HepG2 (cell line): ENCODE results near the gene MBNL3. TPM values are rescaled to one million over a fixed set of nuclear protein-coding genes. Genes with fewer than 3 reads are reported as not detected.
A peak's percentile ranks its signal among the peaks of the same experiment; 100 is the strongest.

Experiments used
- ATAC-seq: fragments of 200-7000 bp; cut with Tn5 transposase; 3 replicates; pipeline ENCODE4 v1.9.1; 2020; ENCODE audit warnings: mild to moderate bottlenecking, moderate library complexity
- BruUV-seq: library from RNA; stranded (reverse); fragments of 400-500 nt; replicated peaks from 2 replicates; lab custom pipeline; 2021; lab: Mats Ljungman, UMichigan
- CTCF ChIA-PET: fragments of 300-600 bp; formaldehyde crosslinking; extraction: SDS; loops from one replicate; lab custom pipeline; 2021; ENCODE audit warnings: low total read pairs, inconsistent platforms, low intra/inter-chr PET ratio; lab: Yijun Ruan, JAX
- POLR2A ChIA-PET: fragments of 350-600 bp; sonication (Branson Sonifier 250); formaldehyde crosslinking; loops from one replicate; lab custom pipeline; 2020; ENCODE audit warnings: antibody characterized with exemption, inconsistent platforms; lab: Yijun Ruan, JAX
- DNase-seq: peaks from one replicate; pipeline ENCODE4 v3.0.0-alpha.2; 2015; ENCODE audit warnings: low spot score
- FAIRE-seq: peaks from 3 replicates; lab custom pipeline; 2011; peaks lifted over from hg19 to GRCh38; lab: Jason Lieb, UNC
- H2AFZ ChIP-seq: one replicate; pipeline ENCODE4 v1.6.1; 2011; ENCODE audit warnings: low read length, inconsistent platforms
- H3K27ac ChIP-seq: fragments of 300-600 bp; 3 replicates; pipeline ENCODE4 v1.8.0; 2011; ENCODE audit warnings: mixed run types, mild to moderate bottlenecking, mixed read lengths, low read length, inconsistent platforms; ENCODE audit not compliant: insufficient read depth; ENCODE audit errors: extremely low read length
- H3K27me3 ChIP-seq, 2 experiments: fragments of 200-600 bp in 1 of 2; 2 replicates in 1 of 2; 3 replicates in 1 of 2; pipeline versions ENCODE4 v1.6.0 to v1.8.0; 2011; ENCODE audit warnings: low read length in 2 of 2, mild to moderate bottlenecking in 2 of 2, moderate library complexity in 2 of 2, inconsistent platforms in 1 of 2; ENCODE audit not compliant: insufficient read depth in 2 of 2, control insufficient read depth in 1 of 2
- H3K36me3 ChIP-seq, 2 experiments: fragments of 200-600 bp in 1 of 2; replicated peaks in 1 of 2; 2 replicates in 1 of 2; 3 replicates in 1 of 2; pipeline versions ENCODE4 v1.5.1 to v1.8.0; 2011; ENCODE audit warnings: low read length in 2 of 2, inconsistent platforms in 1 of 2; ENCODE audit not compliant: insufficient read depth in 2 of 2, control insufficient read depth in 1 of 2
- H3K4me1 ChIP-seq: 2 replicates; pipeline ENCODE4 v1.5.1; 2012; ENCODE audit warnings: low read length, inconsistent platforms; ENCODE audit not compliant: insufficient read depth
- H3K4me2 ChIP-seq: 2 replicates; pipeline ENCODE4 v1.6.0; 2011; ENCODE audit warnings: low read depth, low read length, inconsistent platforms
- H3K4me3 ChIP-seq, 3 experiments: fragments of 200-600 bp in 1 of 3; sonication (generic), shearing (Covaris generic) in 1 of 3; replicated peaks in 1 of 3; 2 replicates each; pipeline ENCODE4 v1.5.1; 2011 to 2016; ENCODE audit warnings: low read length in 3 of 3, inconsistent platforms in 2 of 3, low read depth in 2 of 3, mild to moderate bottlenecking in 2 of 3, control low read depth in 1 of 3, mixed read lengths in 1 of 3; ENCODE audit not compliant: insufficient read depth in 1 of 3
- H3K79me2 ChIP-seq: one replicate; pipeline ENCODE4 v1.6.1; 2011; ENCODE audit warnings: low read length, inconsistent platforms; ENCODE audit not compliant: insufficient read depth
- H3K9ac ChIP-seq: 2 replicates; pipeline ENCODE4 v1.6.0; 2011; ENCODE audit warnings: mild to moderate bottlenecking, low read depth, low read length, inconsistent platforms; ENCODE audit not compliant: insufficient read depth
- H3K9me3 ChIP-seq: 2 replicates; pipeline ENCODE4 v1.5.1; 2012; ENCODE audit warnings: mild to moderate bottlenecking, low read length
- H4K20me1 ChIP-seq: 2 replicates; pipeline ENCODE4 v1.6.0; 2011; ENCODE audit warnings: inconsistent platforms, mild to moderate bottlenecking, low read length, moderate library complexity; ENCODE audit not compliant: insufficient read depth
- ATF4 ChIP-seq, 2 experiments: fragments of 450-650 bp in 1 of 2; sonication (generic) in 1 of 2; formaldehyde crosslinking; IDR thresholded peaks; 2 replicates each; pipeline versions ENCODE4 v1.5.0 to v1.8.0; 2020 to 2022; ENCODE audit warnings: mild to moderate bottlenecking in 1 of 2, missing genetic modification reagents in 1 of 2
- CREM ChIP-seq, 2 experiments: sonication (generic) in 1 of 2; formaldehyde crosslinking in 1 of 2; IDR thresholded peaks; 2 replicates each; pipeline versions ENCODE4 v1.4.0 to v1.6.1; 2016 to 2020; ENCODE audit warnings: antibody characterized with exemption in 1 of 2, mild to moderate bottlenecking in 1 of 2, missing genetic modification reagents in 1 of 2
- EP300 ChIP-seq, 3 experiments: sonication (generic) in 1 of 3; formaldehyde crosslinking in 1 of 3; IDR thresholded peaks; 2 replicates each; pipeline versions ENCODE4 v1.5.1 to v1.6.1; 2011 to 2020; ENCODE audit warnings: low read depth in 2 of 3, low read length in 2 of 3, borderline replicate concordance in 1 of 3, improper control_type of control experiment in 1 of 3, mild to moderate bottlenecking in 1 of 3, missing genetic modification reagents in 1 of 3, moderate library complexity in 1 of 3
- HES4 ChIP-seq: sonication (generic); formaldehyde crosslinking; IDR thresholded peaks from 2 replicates; pipeline ENCODE4 v1.9.0; 2021; ENCODE audit warnings: mild to moderate bottlenecking, missing genetic modification reagents, borderline replicate concordance
- MEIS1 ChIP-seq: sonication (generic); formaldehyde crosslinking; IDR thresholded peaks from 2 replicates; pipeline ENCODE4 v1.9.0; 2021; ENCODE audit warnings: mild to moderate bottlenecking, missing genetic modification reagents, moderate library complexity, borderline replicate concordance
- NAIF1 ChIP-seq: sonication (generic); formaldehyde crosslinking; IDR thresholded peaks from 2 replicates; pipeline ENCODE4 v1.5.0; 2020; ENCODE audit warnings: mild to moderate bottlenecking, missing genetic modification reagents, borderline replicate concordance
- NCOA2 ChIP-seq: sonication (generic); formaldehyde crosslinking; IDR thresholded peaks from 2 replicates; pipeline ENCODE4 v1.8.0; 2022; ENCODE audit warnings: inconsistent platforms
- PCBP1 ChIP-seq: fragments of 200-400 bp; formaldehyde crosslinking; IDR thresholded peaks from 2 replicates; pipeline ENCODE4 v1.6.1; 2017; ENCODE audit warnings: mild to moderate bottlenecking, low read depth, low read length, borderline replicate concordance
- TBX2 ChIP-seq: sonication (generic); formaldehyde crosslinking; IDR thresholded peaks from 2 replicates; pipeline ENCODE4 v1.5.0; 2020; ENCODE audit warnings: missing genetic modification reagents, mild to moderate bottlenecking, borderline replicate concordance
- TP53 ChIP-seq: sonication (generic); formaldehyde crosslinking; conservative IDR thresholded peaks from 2 replicates; pipeline ENCODE4 v1.4.0; 2020; ENCODE audit warnings: missing genetic modification reagents
- WIZ ChIP-seq: sonication (generic); formaldehyde crosslinking; IDR thresholded peaks from 2 replicates; pipeline ENCODE4 v1.5.1; 2020; ENCODE audit warnings: mild to moderate bottlenecking, missing genetic modification reagents
- ZBTB7B ChIP-seq: sonication (generic); formaldehyde crosslinking; IDR thresholded peaks from 2 replicates; pipeline ENCODE4 v1.4.0; 2020; ENCODE audit warnings: missing genetic modification reagents
- ZC3H4 ChIP-seq: sonication (generic); formaldehyde crosslinking; IDR thresholded peaks from 2 replicates; pipeline ENCODE4 v1.4.0; 2020; ENCODE audit warnings: missing genetic modification reagents, borderline replicate concordance
- ZFP82 ChIP-seq: sonication (generic); formaldehyde crosslinking; IDR thresholded peaks from 2 replicates; pipeline ENCODE4 v1.5.1; 2020; ENCODE audit warnings: mild to moderate bottlenecking, missing genetic modification reagents, borderline replicate concordance
- ZNF282 ChIP-seq: fragments of 450-650 bp; IDR thresholded peaks from 2 replicates; pipeline ENCODE4 v1.6.1; 2018; ENCODE audit not compliant: partially characterized antibody
- ZNF468 ChIP-seq: sonication (generic); formaldehyde crosslinking; IDR thresholded peaks from 2 replicates; pipeline ENCODE4 v1.8.0; 2022; ENCODE audit warnings: mild to moderate bottlenecking, moderate library complexity, missing genetic modification reagents
- ZNF652 ChIP-seq: IDR thresholded peaks from 2 replicates; pipeline ENCODE4 v1.6.1; 2016; ENCODE audit warnings: low read depth, borderline replicate concordance
- ZNF713 ChIP-seq: sonication (generic); formaldehyde crosslinking; IDR thresholded peaks from 2 replicates; pipeline ENCODE4 v1.4.0; 2020; ENCODE audit warnings: mild to moderate bottlenecking, missing genetic modification reagents
- WGBS: methylation state at CpG from one replicate; pipeline ENCODE4 v1.1.6; 2017; ENCODE audit warnings: low lambda C conversion rate; 5-methylcytosine and 5-hydroxymethylcytosine counted together
- in situ Hi-C: cut with HindIII; loops from 2 replicates; pipeline ENCODE4 v1.10.0; 2017; ENCODE audit warnings: low pct_unique_long_range_greater_than_20kb; ENCODE audit not compliant: extremely low pct_ligation_motif_present
- intact Hi-C: fragments of 100-400 bp; cut with micrococcal nuclease; formaldehyde crosslinking; loops from one replicate; pipeline ENCODE4 v1.10.0; 2022; ENCODE audit not compliant: unreplicated experiment
- polyA plus RNA-seq, 8 experiments: library from polyadenylated mRNA; depleted of rRNA in 3 of 8; stranded (reverse) in 7 of 8; unstranded in 1 of 8; fragments of >200 nt; fragmentation: Illumina TruSeq in 4 of 8; extraction: Trizol in 4 of 8; gene quantifications; 2 replicates each; pipeline versions ENCODE4 v1.2.1 to v1.2.3, GENCODE V29; 2011 to 2016; ENCODE audit warnings: low read depth in 4 of 8, missing spikeins in 1 of 8, mixed read lengths in 1 of 8; ENCODE audit not compliant: insufficient read depth in 1 of 8
- total RNA-seq, 5 experiments: library from RNA; depleted of rRNA; stranded (reverse); fragments of >200 nt; fragmentation: Illumina TruSeq; extraction: Trizol; gene quantifications; 2 replicates each; pipeline ENCODE4 v1.2.3, GENCODE V29; 2016; ENCODE audit warnings: low read depth in 1 of 5
- TF ChIP-seq, protein P1 (sequence below): sonication (generic); formaldehyde crosslinking; IDR thresholded peaks from 2 replicates; pipeline ENCODE4 v1.8.0; 2022; ENCODE audit warnings: missing genetic modification reagents, mild to moderate bottlenecking, moderate library complexity, borderline replicate concordance
- TF ChIP-seq, protein P2 (sequence below): sonication (generic); IDR thresholded peaks from 2 replicates; pipeline ENCODE4 v1.6.1; 2016; ENCODE audit warnings: low read depth, borderline replicate concordance

MBNL3 gene
- total and polyA plus RNA-seq, 2 of the 13 experiments (the other 11 are each of a cell fraction or from before 2014, with no cell fraction given), result 155 to 257 TPM

- FAIRE-seq, result peak; percentile 55
- H2AFZ ChIP-seq, result no peak overlapping the region
- H3K9me3 ChIP-seq, result no peaks in the 10 kb centered on the region
- peak overlapping the region; percentile 68 for H3K27ac ChIP-seq
- in situ Hi-C loops, result loop anchor here (10.0 kb wide), 1 partner anchor 66 kb away; no protein-coding TSS in a partner anchor
- peaks cover 93% of the 10 kb centered on the region for H3K4me1 ChIP-seq
- WGBS, result 0% methylated on average over 5 of the region's 6 CpGs
- no TSS peak for BruUV-seq
- peak overlapping the region in 1 of 3 experiments; percentile 32; a peak in 3 of 6 replicates for H3K4me3 ChIP-seq
- H4K20me1 ChIP-seq, result no peaks in the 10 kb centered on the region
- ATAC-seq, result peak; percentile 76
- peaks cover 81% of the 10 kb centered on the region for H3K79me2 ChIP-seq
- H3K9ac ChIP-seq, result peak overlapping the region; percentile 54
- no peaks in the 10 kb centered on the region for H3K27me3 ChIP-seq
- H3K36me3 ChIP-seq, result no peaks in the 10 kb centered on the region
- ChIA-PET CTCF (no interaction called here), POLR2A (interaction anchor here (0.9 to 3.1 kb wide), 14 partner anchors 8 to 188 kb away, joined by 3 to 10 read pairs (median 4); partner anchors contain the start of gene MBNL3)
- DNase-seq, result peak; percentile 82
- intact Hi-C loops, result loop anchor here (5.0 to 10.0 kb wide), 3 partner anchors 68 to 266 kb away; partner anchors contain the start of gene RAP2C
- H3K4me2 ChIP-seq, result peak overlapping the region; percentile 69
- TF ChIP-seq, protein P1, sequence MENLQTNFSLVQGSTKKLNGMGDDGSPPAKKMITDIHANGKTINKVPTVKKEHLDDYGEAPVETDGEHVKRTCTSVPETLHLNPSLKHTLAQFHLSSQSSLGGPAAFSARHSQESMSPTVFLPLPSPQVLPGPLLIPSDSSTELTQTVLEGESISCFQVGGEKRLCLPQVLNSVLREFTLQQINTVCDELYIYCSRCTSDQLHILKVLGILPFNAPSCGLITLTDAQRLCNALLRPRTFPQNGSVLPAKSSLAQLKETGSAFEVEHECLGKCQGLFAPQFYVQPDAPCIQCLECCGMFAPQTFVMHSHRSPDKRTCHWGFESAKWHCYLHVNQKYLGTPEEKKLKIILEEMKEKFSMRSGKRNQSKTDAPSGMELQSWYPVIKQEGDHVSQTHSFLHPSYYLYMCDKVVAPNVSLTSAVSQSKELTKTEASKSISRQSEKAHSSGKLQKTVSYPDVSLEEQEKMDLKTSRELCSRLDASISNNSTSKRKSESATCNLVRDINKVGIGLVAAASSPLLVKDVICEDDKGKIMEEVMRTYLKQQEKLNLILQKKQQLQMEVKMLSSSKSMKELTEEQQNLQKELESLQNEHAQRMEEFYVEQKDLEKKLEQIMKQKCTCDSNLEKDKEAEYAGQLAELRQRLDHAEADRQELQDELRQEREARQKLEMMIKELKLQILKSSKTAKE (CRISPR knock-in tag), result no peak
- peak; percentile 56 for TF ChIP-seq NCOA2
- no peak for TF ChIP-seq ZC3H4
- peak; percentile 54 for TF ChIP-seq TBX2 (CRISPR knock-in tag)
- peak in 1 of 2 experiments; percentile 50; a peak in 1 of 4 replicates for TF ChIP-seq EP300 (IDR thresholded peaks at IDR 0.05; ENCODE audit: low read depth in 2 of 2, low read length in 2 of 2)
- TF ChIP-seq EP300 (CRISPR knock-in tag; IDR thresholded peaks at IDR 0.05; ENCODE audit: borderline replicate concordance), result 0 out of 2 replicates have a peak, but pooled peaks have one; percentile 23
- no peak for TF ChIP-seq ZNF468 (CRISPR knock-in tag)
- TF ChIP-seq HES4 (CRISPR knock-in tag), result no peak
- no peak for TF ChIP-seq NAIF1 (CRISPR knock-in tag)
- no peak for TF ChIP-seq PCBP1
- no peak for TF ChIP-seq TP53
- TF ChIP-seq, protein P2, sequence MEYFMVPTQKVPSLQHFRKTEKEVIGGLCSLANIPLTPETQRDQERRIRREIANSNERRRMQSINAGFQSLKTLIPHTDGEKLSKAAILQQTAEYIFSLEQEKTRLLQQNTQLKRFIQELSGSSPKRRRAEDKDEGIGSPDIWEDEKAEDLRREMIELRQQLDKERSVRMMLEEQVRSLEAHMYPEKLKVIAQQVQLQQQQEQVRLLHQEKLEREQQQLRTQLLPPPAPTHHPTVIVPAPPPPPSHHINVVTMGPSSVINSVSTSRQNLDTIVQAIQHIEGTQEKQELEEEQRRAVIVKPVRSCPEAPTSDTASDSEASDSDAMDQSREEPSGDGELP, result peak; percentile 50; the same call in 1 of the 2 replicates
- no peak for TF ChIP-seq ZFP82
- TF ChIP-seq ZBTB7B, result no peak
- TF ChIP-seq ZNF282, result no peak
- TF ChIP-seq ZNF713, result no peak
- TF ChIP-seq ATF4 (CRISPR knock-in tag; IDR thresholded peaks at IDR 0.05), result peak in 1 of 2 experiments; percentile 34; a peak in 1 of 4 replicates
- no peak for TF ChIP-seq MEIS1 (CRISPR knock-in tag)
- TF ChIP-seq WIZ (CRISPR knock-in tag), result no peak
- TF ChIP-seq ZNF652, result no peak
- TF ChIP-seq CREM (IDR thresholded peaks at IDR 0.05), result peak; percentile 51; the same call in 1 of the 2 replicates
- TF ChIP-seq CREM (CRISPR knock-in tag; IDR thresholded peaks at IDR 0.05), result no peak
Measured at GRCh38 chrX:132480581-132481203, 8.1 kb downstream of the MBNL3 start.
